Fibroblast of the aortic adventitia (primary cell): ENCODE results near the gene DPPA4. TPM values are rescaled to one million over a fixed set of nuclear protein-coding genes. Genes with fewer than 3 reads are reported as not detected.

Source experiments
- DNase-seq: peaks from one replicate; pipeline ENCODE4 v3.0.0-alpha.2; 2010; ENCODE audit warnings: low read depth
- H3K4me3 ChIP-seq: 2 replicates; pipeline ENCODE4 v1.5.1; 2011; ENCODE audit warnings: low read depth, mild to moderate bottlenecking, control low read depth, low read length, moderate library complexity
- total RNA-seq: library from RNA; depleted of rRNA; stranded (reverse); fragments of >200 nt; gene quantifications from 2 replicates; pipeline ENCODE4 v1.2.3, GENCODE V29; 2012; ENCODE audit warnings: low replicate concordance
- TF ChIP-seq, protein P1 (sequence below): IDR thresholded peaks from 2 replicates; pipeline ENCODE4 v1.5.1; 2011; ENCODE audit warnings: mild to moderate bottlenecking, low read length, control low read depth, inconsistent platforms; ENCODE audit not compliant: insufficient read depth

Gene DPPA4
- total RNA-seq, 1 donor = not detected

DNA sequence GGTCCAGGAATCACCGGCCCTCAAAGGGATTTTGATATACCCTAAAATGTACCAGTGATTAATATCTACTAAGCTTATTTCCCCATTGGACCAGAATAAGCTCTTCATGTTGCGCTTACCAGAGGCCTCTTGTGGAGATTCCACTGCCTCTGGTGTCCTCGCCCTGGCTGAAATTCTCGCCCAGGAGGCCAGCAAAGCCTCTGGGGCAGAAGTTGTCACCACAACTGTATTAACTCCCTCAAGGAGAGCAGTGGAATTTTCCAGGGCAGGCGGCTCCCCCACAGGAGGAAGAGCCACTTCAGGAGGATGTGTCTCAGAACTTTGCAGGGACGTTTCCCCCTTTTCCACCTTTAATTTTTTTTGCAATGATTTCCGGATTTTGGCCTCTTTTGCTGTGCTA is 6.9 kb downstream of the DPPA4 start:
- no peak overlapping the region for H3K4me3 ChIP-seq
- no peak for DNase-seq
- TF ChIP-seq, protein P1, sequence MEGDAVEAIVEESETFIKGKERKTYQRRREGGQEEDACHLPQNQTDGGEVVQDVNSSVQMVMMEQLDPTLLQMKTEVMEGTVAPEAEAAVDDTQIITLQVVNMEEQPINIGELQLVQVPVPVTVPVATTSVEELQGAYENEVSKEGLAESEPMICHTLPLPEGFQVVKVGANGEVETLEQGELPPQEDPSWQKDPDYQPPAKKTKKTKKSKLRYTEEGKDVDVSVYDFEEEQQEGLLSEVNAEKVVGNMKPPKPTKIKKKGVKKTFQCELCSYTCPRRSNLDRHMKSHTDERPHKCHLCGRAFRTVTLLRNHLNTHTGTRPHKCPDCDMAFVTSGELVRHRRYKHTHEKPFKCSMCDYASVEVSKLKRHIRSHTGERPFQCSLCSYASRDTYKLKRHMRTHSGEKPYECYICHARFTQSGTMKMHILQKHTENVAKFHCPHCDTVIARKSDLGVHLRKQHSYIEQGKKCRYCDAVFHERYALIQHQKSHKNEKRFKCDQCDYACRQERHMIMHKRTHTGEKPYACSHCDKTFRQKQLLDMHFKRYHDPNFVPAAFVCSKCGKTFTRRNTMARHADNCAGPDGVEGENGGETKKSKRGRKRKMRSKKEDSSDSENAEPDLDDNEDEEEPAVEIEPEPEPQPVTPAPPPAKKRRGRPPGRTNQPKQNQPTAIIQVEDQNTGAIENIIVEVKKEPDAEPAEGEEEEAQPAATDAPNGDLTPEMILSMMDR = no peak

DNA sequence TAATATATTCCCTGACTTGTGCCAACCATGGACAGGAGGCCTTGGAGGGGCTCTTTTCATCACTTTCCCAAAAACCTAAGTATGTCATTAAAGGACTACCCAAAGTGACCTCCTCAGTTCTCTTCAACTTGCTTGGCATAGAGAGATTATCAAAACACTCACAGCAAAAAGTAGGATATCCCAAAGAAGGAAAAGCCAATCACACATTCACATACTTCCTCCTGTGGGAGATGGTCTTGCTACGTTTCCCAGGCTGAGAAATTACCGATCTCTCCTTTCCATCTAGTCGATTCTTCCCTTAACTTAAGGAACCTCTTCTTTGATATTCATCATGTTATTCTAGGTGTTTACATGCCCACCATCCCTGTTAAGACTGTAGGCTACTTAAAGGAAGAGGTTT is 9.1 kb downstream of the DPPA4 start:
- TF ChIP-seq, protein P1 = no peak
- DNase-seq = no peak
- H3K4me3 ChIP-seq = no peak overlapping the region

DNA sequence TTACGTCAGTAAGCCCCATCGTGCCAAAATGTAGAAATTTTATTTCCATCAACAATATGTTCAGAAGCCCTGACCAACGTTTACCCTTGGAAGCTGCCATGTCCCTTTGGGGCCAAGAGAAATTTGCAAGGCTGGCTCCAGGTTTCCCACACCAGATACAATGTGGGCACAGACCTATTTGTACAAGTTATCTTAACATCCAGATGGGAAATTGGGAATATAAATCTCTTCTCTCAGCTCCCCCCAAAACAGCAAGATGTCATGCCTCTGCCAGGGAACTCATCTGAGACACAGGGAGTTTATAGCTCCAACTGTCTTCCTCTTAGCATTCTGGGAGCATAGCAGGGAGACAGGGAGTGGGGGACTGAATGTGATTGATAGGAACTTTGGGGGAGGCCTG is 11.7 kb downstream of the DPPA4 start:
- TF ChIP-seq, protein P1 = no peak

DNA sequence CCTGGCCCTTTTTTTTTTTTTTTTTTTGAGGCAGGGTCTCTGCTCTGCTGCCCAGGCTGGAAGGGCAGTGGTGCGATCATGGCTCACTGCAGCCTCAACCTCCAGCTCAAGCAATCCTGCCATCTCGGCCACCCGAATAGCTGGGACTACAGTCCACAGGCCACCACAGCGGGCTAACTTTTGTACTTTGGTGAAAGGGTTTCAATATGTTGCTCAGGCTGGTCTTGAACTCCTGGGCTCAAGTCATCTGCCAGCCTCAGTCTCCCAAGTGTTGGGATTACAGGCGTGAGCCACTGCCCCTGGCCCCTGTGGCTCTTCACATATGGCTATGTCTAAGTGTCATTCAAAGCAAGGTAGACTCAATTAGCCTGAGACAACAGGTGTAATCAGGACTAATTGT is 12.2 kb downstream of the DPPA4 start:
- TF ChIP-seq, protein P1 = no peak
- no peak overlapping the region for H3K4me3 ChIP-seq
- DNase-seq = no peak

More for the DNA sequence above, 11.7 kb downstream of the DPPA4 start:
- no peak overlapping the region for H3K4me3 ChIP-seq
- DNase-seq = no peak

DNA sequence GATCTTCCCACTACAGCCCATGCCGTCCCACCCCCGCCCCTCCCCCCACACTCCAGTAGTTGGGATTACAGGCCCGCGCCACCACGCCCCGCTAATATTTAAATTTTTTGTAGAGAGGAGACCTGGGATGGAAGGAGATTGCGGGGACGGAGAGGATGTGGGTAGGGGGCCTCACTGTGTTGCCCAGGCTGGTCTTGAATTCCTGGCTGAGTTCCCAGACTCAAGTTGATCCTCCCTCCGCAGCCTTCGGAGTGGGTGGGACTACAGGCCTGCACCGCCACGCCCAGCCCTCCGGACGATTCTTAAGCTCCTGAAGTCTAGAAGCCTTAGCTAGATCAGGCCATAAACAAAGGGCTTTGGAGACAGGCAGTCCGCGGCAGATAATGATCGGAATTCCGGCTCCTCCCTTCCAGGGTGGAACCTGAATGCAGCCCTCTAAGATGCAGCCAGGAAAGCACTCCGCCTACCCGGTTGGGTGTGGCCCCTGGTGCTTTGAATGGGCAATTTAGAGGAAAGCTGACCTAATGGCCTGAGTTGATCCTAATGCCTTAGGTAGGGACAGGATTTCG is 21.1 kb downstream of the DPPA4 start, which contains the start of gene DPPA2:
DPPA2 (minus strand) TSS at position 356 of the 569 bp plus-strand sequence. CDS start 1,975 bp downstream, outside the sequence.
- TF ChIP-seq, protein P1 = no peak

DNA sequence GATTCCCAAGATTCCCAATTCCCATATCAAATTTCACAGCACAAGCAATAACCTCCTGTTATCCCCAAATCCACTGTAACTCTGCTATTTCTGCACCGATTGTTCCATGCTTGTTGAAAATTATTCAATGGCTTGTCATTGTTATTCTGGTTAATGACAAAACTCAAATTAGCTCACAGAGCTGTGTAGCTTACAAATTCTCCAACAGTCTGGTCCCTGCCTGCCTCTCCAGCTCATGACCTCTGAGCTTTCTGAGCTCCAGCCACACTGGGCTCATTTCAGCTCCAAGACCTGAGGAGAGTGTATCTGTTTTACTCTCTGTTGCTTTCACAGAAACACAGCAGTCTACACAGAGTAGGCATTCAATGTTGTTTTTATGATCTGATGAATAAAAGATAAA is 24.3 kb downstream of the DPPA4 start:
- H3K4me3 ChIP-seq = no peak overlapping the region
- TF ChIP-seq, protein P1 = no peak
- DNase-seq = no peak

More for the DNA sequence above, 21.1 kb downstream of the DPPA4 start, which contains the start of gene DPPA2:
- DNase-seq = no peak
- no peak within 1 kb of the TSS for H3K4me3 ChIP-seq

DNA sequence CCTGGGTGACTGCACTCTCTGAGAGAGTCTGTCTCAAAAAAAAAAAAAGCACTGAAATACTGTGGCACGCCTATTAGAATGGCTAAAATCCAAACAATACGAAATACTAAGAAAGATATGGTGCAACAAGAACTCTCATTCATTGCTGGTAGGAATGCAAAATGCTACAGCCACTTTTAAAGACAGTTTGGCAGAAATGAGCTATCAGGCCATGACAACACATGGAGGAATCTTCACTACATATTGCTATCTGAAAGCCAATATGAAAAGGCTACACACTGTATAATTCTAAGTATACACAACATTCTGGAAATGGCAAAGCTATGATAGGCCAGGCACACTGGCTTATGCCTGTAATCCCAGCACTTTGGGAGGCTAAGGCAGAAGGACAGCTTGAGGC is 39.9 kb downstream of the DPPA4 start:
- TF ChIP-seq, protein P1 = no peak
- H3K4me3 ChIP-seq = no peak overlapping the region
- no peak for DNase-seq
